Ovary (tissue), 3 donors: ENCODE measurements around the gene ERLEC1.

ENCODE experiments used
- CTCF ChIP-seq, 3 donors: fragments of 450-650 bp in 2 of 3; fragments of 200-600 bp in 1 of 3; IDR thresholded peaks; one replicate each; pipeline versions ENCODE4 v1.5.1 to v1.8.0; 2016 to 2022; ENCODE audit warnings: antibody characterized with exemption in 3 of 3, mild to moderate bottlenecking in 1 of 3
- POLR2A ChIP-seq: fragments of 450-650 bp; IDR thresholded peaks from one replicate; pipeline ENCODE4 v1.6.1; 2017; ENCODE audit warnings: antibody characterized with exemption, mild to moderate bottlenecking, moderate library complexity
- donor health status: DM: no; HTN: no; CAD: no.

DNA sequence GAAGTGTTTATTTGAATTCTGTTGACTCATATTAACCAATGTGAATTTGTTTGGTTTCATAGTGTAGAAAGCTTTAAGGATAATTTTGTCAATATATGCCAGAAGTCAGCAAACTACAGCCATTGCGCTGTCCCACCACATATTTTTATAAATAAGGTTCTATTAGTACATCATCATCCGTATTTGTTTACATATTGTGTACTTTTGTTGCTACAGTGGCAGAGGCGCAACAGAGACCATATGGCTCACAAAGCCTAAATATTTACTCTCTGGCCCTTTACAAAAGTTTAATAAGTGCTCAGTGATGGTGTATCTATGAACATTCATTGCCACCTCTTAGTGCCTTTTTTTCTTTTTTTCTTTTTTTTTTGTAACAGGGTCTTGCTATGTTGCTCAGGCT, 6.4 kb downstream of the ERLEC1 start:
- no peak for TF ChIP-seq POLR2A
- TF ChIP-seq CTCF (IDR thresholded peaks at IDR 0.05) = no peak
